ENCODE data around the gene ARHGEF25. TPM values are rescaled to one million over a fixed set of nuclear protein-coding genes. Genes with fewer than 3 reads are reported as not detected.
"Not testable (repeated sequence)": the region's sequence is repeated elsewhere in the genome, so short reads cannot be mapped to it uniquely, and the experiment has no call there.

The ARHGEF25 gene
- polyA plus RNA-seq, 2 of the 4 experiments (the other 2 are of a cell fraction), result 9.3 to 13.8 TPM

GRCh38 chr12:57645990-57646658 is 34.9 kb downstream of the ARHGEF25 start:
- POLR2A ChIA-PET, result not testable (repeated sequence)
- DNase-seq (ENCODE audit: low read depth in 1 of 2, low spot score in 1 of 2), result peak in 1 of 2 experiments; percentile 75

DNA sequence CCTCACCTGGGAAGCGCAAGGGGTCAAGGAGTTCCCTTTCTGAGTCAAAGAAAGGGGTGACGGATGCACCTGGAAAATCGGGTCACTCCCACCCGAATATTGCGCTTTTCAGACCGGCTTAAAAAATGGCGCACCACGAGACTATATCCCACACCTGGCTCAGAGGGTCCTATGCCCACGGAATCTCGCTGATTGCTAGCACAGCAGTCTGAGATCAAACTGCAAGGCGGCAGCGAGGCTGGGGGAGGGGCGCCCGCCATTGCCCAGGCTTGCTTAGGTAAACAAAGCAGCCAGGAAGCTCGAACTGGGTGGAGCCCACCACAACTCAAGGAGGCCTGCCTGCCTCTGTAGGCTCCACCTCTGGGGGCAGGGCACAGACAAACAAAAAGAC is 35.4 kb downstream of the ARHGEF25 start:
- DNase-seq (ENCODE audit: low read depth in 1 of 2, low spot score in 1 of 2); H3K27ac ChIP-seq; FAIRE-seq; CTCF ChIA-PET; H3K4me3 ChIP-seq; H3K4me1 ChIP-seq; POLR2A ChIA-PET; H3K4me2 ChIP-seq; ATAC-seq: not testable (repeated sequence)
- peaks cover 26% of the 10 kb centered on the region for H3K9me3 ChIP-seq
- WGBS (ENCODE audit: missing lambda C conversion rate), result 79% methylated on average over 7 of the region's 15 CpGs

More at GRCh38 chr12:57645990-57646658, 34.9 kb downstream of the ARHGEF25 start:
- 17% methylated on average over 10 of the region's 13 CpGs for WGBS (ENCODE audit: missing lambda C conversion rate)
- H3K4me3 ChIP-seq, H3K27ac ChIP-seq, H3K4me1 ChIP-seq, H3K4me2 ChIP-seq, ATAC-seq, FAIRE-seq: not testable (repeated sequence)
- CTCF ChIA-PET, result interaction anchor here (1.9 kb wide), 1 partner anchor 63 kb away, joined by 6 read pairs; no protein-coding TSS in a partner anchor
- peak; percentile 98 for TF ChIP-seq ZFP36 (IDR thresholded peaks at IDR 0.05; ENCODE audit: borderline replicate concordance, partially characterized antibody)
- H3K9me3 ChIP-seq, result peaks cover 26% of the 10 kb centered on the region

GRCh38 chr12:57654042-57654441 is 42.8 kb downstream of the ARHGEF25 start:
- FAIRE-seq, result no peak

DNA sequence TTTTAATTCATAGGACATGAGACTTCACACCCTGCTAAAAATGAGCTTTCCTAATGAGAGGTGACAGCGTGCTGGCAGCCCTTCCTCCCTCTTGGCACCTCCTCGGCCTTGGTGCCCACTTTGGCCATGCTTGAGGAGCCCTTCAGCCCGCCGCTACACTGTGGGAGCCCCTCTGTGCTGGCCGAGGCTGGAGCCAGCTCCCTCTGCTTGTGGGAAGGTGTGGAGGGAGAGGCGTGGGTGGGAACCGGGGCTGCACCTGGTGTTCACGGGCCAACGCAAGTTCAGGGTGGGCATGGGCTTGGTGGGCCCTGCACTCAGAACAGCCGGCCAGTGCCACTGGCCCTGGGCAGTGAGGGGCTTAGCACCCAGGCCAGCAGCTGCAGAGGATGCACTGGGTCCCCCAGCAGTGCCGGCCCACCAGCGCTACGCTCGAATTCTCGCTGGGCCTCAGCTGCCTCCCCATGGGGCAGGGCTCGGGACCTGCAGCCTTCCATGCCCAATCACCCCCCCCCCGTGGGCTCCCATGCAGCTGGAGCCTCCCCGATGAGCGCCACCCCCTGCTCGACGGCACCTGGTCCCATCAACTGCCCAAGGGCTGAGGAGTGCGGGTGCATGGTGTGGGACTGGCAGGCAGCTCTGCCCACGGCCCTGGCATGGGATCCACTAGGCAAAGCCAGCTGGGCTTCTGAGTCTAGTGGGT is 44.5 kb downstream of the ARHGEF25 start:
- no peak overlapping the region for H3K4me2 ChIP-seq
- POLR2A ChIA-PET, result interaction anchor here (1.1 kb wide), 1 partner anchor 109 kb away, joined by 4 read pairs; no protein-coding TSS in a partner anchor
- no peaks in the 10 kb centered on the region for H3K4me1 ChIP-seq
- 57% methylated on average over 21 of the region's 23 CpGs for whole genome bisulfite sequencing (ENCODE audit: missing lambda C conversion rate)
- H3K27ac ChIP-seq, result no peak overlapping the region
- no peak overlapping the region for H3K4me3 ChIP-seq
- ATAC-seq (no peak), DNase-seq (ENCODE audit: low read depth in 1 of 2, low spot score in 1 of 2) (no peak), FAIRE-seq (no peak)
- CTCF ChIA-PET, result interaction anchor here (0.6 to 1.7 kb wide), 8 partner anchors 15 to 386 kb away, joined by 3 to 5 read pairs (median 4); partner anchors contain the start of gene B4GALNT1
- H3K9me3 ChIP-seq, result peaks cover 10% of the 10 kb centered on the region; the same call in 1 of the 3 replicates
- TF ChIP-seq, protein P1, sequence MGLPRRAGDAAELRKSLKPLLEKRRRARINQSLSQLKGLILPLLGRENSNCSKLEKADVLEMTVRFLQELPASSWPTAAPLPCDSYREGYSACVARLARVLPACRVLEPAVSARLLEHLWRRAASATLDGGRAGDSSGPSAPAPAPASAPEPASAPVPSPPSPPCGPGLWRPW (IDR thresholded peaks at IDR 0.05), result no peak
- TF ChIP-seq, protein P2, sequence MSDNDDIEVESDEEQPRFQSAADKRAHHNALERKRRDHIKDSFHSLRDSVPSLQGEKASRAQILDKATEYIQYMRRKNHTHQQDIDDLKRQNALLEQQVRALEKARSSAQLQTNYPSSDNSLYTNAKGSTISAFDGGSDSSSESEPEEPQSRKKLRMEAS (IDR thresholded peaks at IDR 0.05), result no peak
- TF ChIP-seq NR3C1 (IDR thresholded peaks at IDR 0.05) (no peak), CTCF (IDR thresholded peaks at IDR 0.05) (no peak), PBX3 (IDR thresholded peaks at IDR 0.05) (no peak), CBX8 (IDR thresholded peaks at IDR 0.05) (no peak), KDM5A (IDR thresholded peaks at IDR 0.05) (no peak), NFE2L2 (conservative IDR thresholded peaks at IDR 0.05; ENCODE audit: low read length) (no peak), KDM1A (IDR thresholded peaks at IDR 0.05; ENCODE audit: low read depth) (no peak), PHF8 (IDR thresholded peaks at IDR 0.05; ENCODE audit: borderline replicate concordance, low read depth) (no peak)
- TF ChIP-seq, protein P3, sequence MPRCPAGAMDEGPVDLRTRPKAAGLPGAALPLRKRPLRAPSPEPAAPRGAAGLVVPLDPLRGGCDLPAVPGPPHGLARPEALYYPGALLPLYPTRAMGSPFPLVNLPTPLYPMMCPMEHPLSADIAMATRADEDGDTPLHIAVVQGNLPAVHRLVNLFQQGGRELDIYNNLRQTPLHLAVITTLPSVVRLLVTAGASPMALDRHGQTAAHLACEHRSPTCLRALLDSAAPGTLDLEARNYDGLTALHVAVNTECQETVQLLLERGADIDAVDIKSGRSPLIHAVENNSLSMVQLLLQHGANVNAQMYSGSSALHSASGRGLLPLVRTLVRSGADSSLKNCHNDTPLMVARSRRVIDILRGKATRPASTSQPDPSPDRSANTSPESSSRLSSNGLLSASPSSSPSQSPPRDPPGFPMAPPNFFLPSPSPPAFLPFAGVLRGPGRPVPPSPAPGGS (IDR thresholded peaks at IDR 0.05), result no peak

More at GRCh38 chr12:57654042-57654441, 42.8 kb downstream of the ARHGEF25 start:
- TF ChIP-seq NPAS2 (CRISPR knock-in tag; IDR thresholded peaks at IDR 0.05; ENCODE audit: borderline replicate concordance) (no peak), NR3C1 (IDR thresholded peaks at IDR 0.05) (no peak), RCOR1 (IDR thresholded peaks at IDR 0.05; ENCODE audit: low read depth, low read length) (no peak), ZSCAN20 (CRISPR knock-in tag; IDR thresholded peaks at IDR 0.05) (no peak), ZC3H11A (IDR thresholded peaks at IDR 0.05) (no peak), PBX3 (IDR thresholded peaks at IDR 0.05) (no peak)
- TF ChIP-seq, protein P4, sequence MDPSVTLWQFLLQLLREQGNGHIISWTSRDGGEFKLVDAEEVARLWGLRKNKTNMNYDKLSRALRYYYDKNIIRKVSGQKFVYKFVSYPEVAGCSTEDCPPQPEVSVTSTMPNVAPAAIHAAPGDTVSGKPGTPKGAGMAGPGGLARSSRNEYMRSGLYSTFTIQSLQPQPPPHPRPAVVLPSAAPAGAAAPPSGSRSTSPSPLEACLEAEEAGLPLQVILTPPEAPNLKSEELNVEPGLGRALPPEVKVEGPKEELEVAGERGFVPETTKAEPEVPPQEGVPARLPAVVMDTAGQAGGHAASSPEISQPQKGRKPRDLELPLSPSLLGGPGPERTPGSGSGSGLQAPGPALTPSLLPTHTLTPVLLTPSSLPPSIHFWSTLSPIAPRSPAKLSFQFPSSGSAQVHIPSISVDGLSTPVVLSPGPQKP (IDR thresholded peaks at IDR 0.05; ENCODE audit: low read depth, low read length), result no peak
- TF ChIP-seq, protein P5, sequence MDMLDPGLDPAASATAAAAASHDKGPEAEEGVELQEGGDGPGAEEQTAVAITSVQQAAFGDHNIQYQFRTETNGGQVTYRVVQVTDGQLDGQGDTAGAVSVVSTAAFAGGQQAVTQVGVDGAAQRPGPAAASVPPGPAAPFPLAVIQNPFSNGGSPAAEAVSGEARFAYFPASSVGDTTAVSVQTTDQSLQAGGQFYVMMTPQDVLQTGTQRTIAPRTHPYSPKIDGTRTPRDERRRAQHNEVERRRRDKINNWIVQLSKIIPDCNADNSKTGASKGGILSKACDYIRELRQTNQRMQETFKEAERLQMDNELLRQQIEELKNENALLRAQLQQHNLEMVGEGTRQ (IDR thresholded peaks at IDR 0.05), result no peak
- H3K4me2 ChIP-seq, result no peak overlapping the region
- H3K4me3 ChIP-seq, result no peak overlapping the region
- ATAC-seq (no peak), DNase-seq (ENCODE audit: low read depth in 1 of 2, low spot score in 1 of 2) (no peak)
- H3K9me3 ChIP-seq, result no peaks in the 10 kb centered on the region
- no peak overlapping the region for H3K27ac ChIP-seq
- H3K4me1 ChIP-seq, result no peaks in the 10 kb centered on the region
- WGBS (ENCODE audit: missing lambda C conversion rate), result 15% methylated on average over 3 of the region's 3 CpGs
- CTCF ChIA-PET, result interaction anchor here (1.2 kb wide), 1 partner anchor 70 kb away, joined by 3 read pairs; no protein-coding TSS in a partner anchor
- POLR2A ChIA-PET, result no interaction called here

All from A549 (cell line).